HG03558 (cell line): ENCODE results near the gene SYT9.

ENCODE experiments used
- ATAC-seq: cut with Tn5 transposase; IDR thresholded peaks from one replicate; pipeline ENCODE4 v1.9.1; 2021; ENCODE audit warnings: moderate number of reproducible peaks; ENCODE audit not compliant: unreplicated experiment; ENCODE audit errors: extremely low read depth

The SYT9 gene, protein sequence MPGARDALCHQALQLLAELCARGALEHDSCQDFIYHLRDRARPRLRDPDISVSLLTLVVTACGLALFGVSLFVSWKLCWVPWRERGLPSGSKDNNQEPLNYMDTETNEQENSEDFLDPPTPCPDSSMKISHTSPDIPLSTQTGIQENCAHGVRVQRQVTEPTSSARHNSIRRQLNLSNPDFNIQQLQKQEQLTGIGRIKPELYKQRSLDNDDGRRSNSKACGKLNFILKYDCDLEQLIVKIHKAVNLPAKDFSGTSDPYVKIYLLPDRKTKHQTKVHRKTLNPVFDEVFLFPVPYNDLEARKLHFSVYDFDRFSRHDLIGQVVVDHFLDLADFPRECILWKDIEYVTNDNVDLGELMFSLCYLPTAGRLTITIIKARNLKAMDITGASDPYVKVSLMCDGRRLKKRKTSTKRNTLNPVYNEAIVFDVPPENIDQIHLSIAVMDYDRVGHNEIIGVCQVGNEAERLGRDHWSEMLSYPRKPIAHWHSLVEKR

DNA sequence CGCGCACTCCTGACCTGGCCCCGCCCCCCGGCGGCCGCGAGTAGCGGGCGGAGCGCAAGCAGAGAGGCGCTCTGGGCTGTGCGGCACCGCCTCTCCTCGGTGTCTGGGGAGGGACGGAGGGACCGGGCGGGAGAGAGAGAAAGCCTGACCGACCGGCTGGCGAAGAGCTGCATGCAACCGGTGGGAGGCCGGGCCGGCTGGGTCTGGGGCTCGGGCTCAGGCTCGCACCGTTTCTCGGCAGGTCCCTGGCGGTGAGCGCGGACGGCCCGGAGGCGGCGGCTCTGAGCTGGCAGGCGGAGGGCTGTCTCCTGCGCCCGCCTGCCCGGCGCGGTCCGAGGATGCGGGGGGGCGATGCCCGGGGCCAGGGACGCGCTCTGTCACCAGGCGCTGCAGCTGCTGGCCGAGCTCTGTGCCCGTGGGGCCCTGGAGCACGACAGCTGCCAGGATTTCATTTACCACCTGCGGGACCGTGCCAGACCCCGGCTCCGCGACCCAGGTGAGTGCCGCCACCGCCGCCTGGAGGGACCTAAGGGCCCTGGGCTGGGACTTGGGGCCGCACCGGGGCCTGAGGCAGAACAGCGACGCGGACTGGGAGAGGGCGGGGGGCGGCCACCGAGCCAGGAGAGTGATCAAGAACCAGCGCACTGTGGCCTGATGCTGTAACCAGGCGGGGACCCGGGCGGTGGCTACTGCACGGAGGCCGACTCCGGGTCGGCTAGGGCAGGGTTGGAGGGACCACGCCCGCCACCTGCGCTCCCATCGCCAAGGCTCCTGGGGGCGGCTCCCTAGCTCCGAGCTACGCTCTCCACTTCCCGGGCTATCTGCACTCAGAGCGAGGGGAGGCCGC is at the start of gene SYT9:
Gene SYT9, plus strand, starts transcription at position 69 of the 847 bp plus-strand sequence. Its CDS starts 283 bp downstream, at position 352.
- ATAC-seq, result no peak

DNA sequence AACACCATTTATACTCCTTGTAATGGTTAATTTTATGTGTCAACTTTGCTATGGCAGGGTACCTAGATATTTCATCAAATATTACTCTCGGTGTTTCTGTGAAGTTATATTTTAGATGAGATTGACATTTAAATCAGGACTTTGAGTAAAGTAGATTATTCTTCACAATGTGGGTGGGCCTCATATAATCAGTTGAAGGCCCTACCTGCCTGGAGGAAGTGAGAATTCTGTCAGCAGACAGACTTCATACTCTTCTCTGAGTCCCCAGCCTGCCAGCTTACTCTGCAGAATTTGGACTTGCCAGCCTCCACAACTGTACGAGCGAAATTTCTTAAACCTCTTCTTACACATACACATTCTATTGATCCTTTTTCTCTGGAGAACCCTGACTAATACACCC is 49.3 kb upstream of the SYT9 start:
- ATAC-seq, result no peak

DNA sequence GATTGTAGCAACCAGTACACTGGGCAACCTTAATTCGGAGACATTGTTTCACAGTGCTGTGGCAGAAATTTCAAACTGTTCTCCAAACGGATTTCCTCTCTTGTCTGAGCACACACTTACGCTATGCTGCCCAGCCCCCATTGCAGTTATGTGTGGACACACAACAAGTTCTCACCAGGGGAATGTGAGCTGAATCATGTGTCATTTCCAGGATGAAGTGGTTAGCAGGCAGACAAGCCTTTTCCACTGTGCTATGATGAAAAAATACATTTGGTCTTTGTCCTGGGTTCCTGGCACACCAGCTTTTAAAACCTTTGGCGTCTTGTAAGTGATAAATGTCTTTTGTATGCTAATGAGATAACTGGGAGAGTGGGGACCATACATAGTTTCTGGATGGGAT is 46.9 kb upstream of the SYT9 start:
- no peak for ATAC-seq

DNA sequence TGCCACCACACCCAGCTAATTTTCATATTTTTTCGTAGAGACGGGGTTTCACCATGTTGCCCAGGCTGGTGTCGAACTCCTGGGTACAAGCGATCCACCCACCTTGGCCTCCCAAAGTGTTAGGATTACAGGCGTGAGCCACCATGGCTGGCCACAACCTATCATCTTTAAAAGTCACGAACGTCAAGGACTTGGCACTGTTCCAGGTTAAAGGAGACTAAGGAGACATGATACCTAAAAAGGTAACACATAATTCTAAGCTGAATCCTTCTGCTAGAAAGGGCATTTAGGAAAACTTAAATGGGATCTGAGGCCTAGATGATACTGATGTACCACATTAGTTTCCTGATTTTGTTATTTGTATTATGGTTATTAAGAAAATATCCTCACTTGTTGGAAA is 43.3 kb upstream of the SYT9 start:
- no peak for ATAC-seq

DNA sequence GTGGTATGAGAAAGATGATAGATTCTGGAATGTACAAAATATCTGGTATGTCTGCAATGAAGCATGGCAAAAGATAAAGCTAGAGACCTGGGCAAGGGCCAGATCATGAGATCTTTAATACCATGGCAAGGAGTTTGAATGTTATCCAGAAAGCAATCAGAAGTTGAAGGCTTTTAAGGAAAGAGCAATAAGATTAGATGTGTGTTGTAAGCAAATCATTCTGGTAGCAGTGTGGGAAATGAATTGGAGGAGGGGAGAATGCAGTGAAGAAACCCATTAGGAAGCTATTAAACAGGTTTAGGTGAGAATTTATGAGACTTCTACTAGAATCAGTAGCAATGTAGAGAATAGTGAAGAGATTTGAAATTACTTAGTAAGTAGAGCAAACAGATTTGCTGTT is 32.2 kb upstream of the SYT9 start:
- no peak for ATAC-seq

DNA sequence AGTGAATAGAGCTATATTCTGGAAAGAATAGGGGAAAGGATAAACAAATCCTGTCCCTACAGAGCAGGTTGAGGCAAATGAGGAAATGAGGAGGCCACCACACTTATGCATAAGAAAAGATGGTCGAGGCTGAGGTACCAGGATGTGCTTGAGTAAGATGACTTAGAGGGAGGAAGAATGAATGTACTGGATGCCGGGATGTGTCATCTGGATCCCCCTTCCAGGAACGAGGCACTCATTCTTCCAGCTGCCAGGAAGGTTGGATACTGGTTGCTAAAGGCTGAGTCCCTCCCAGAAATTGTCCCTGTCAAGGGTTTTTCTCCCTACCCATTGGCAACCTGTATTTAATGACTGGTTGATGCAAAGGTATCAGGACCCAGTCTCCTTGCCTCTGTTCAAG is 31.1 kb upstream of the SYT9 start:
- ATAC-seq, result no peak

DNA sequence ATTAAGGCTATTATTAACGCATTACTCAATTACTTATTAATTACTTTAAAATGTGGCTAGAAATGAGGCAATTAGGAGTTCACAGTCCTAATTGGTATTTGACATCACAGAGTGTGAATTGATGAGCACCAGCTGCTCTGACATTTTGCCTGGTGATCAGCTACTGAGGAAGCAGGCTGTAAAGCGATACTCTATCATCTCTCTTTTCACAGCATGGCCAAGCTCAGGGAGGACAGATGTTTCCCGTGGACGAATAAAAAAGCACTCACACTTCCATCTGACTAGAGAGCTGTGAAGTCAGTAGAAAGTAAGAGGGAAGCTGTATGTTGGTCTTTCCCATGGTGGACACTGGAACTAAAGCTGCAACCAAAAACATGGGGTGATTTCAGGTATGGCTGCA is 29.1 kb upstream of the SYT9 start:
- ATAC-seq, result no peak

DNA sequence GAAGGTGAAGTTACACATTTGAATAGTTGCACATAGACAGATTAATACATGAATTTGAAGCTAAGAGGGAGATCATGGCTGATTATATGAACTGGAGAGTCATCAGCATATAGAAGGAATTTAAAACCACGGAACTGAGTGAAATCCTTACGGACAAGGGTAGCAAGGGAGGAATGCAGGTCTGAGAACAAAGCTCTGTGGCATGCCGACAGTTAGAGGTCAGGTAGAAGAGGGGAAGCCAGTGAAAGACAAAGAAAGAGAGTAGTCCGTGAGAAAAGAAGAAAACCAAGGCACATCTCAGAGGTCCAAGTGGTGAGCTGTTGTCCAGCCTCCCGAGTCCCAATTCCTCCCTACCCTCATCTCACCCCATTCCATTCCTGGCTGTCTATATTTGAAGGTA is 11.8 kb upstream of the SYT9 start:
- ATAC-seq, result no peak

DNA sequence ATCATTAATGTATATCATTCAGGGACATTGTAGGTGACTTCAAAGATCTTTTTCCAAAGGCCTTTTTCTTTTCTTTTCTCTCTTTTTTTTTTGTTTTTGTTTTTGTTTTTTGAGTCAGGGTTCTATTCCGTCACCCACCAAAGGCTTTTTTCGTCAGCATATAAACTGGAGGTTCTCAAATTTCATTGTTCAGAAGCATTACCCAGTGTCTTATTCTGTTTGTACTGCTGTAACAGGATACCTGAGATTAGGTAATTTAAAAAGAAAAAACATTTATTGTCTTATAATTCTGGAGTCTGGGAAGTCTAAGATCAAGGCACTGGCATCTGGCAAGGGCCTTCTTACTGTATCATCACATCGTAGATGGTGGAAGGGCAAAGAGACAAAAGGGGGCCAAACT is 6.4 kb upstream of the SYT9 start:
- ATAC-seq, result no peak

DNA sequence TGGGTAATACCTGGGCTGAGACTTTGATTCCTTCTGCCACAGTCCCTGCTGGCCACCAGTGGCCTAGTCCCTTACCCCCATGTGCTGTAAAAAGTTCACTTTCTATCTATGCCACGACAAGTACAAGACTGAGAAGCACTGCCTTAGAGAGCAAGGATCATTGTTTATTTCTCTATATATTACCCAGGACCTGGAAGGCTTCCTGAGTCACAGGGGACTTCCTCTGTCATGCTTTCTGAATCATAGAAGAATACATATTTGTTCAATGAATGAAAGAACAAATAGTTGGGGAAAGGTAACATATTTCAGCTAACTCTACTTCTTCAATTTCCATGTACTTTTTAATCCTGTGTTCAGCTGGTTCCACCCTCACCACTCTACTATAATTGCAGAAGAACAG is 5.5 kb upstream of the SYT9 start:
- ATAC-seq, result no peak

DNA sequence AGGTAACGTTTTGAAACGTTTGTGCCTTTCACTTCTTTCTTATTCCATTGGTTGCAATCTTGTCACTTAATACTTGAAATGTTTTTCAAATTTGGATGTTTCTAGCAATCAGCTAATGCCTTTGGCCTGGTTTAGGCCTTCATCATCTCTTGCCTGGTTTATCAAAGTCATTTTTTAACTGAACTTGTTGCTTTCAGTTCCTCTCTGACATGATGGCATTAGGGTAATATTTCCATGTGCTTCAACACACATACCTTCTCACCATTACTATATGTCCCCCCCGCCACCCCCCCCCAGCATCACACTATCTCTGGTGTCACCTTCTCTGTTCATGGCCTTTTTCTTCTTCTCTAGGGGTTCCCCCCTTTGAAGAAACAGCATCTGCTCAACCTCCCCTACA is 1.5 kb upstream of the SYT9 start:
- no peak for ATAC-seq

DNA sequence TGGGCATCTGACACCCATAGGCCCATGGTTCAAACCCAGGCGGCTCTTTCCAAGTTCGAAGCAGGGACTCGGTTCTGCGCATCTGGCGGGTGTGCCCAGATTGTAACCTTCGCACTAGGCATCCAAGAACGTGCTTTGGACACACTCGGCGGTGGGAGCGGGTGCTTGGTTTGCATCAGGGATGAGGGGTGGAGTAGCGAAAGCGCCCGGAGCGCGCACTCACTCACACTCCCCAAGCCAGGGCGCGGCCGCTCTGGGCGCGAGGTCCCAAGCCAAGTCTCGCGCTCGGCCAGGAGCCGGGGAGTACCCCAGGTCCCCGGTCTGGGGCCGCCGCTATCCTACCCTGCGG is 243 bp upstream of the SYT9 start:
- no peak for ATAC-seq

DNA sequence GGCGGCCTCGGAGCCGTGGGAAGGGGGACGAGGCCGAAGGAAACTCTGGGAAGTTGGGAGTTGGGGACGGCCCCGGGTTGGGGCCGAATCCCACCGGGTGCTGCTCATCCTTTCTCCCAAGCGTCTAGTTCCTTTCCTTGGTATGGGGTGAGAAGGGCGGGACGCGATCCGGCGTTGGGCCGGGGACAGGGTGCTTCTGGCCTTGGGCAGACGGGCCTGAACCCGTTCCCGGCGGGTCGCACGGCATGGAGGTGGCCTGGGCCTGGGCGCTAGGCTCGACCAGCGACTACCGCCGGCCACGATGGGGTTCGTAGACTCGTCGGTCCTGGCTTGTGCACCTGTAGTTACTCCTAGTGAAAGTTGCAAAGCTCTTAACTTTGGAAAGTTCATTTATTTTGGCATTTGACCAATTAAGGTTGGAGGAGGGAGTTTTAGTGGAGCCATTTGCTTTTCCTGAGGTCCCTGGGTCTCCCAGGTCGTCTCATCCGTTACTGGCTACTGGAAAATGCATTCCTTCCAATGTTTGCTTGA is 1.0 kb downstream of the SYT9 start:
- ATAC-seq, result no peak

DNA sequence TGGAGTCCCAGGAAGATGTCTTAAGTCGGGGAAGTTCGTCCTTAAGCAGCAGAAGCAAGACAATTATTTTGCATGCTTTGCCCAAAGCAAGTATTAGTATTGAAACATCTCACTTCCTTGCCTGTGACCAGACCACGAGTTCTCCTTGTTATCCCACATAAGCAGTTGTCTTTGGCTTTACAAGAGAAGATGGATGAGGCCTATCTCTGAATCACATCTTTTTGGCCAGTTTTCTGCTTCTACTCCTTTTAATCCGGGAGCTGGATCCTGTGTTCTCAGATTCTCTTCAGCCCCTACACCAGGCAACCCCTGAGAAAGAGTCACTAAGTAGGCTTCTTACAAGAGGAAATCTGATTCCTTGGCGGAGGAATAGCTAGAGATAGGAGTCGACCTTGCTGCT is 2.1 kb downstream of the SYT9 start:
- ATAC-seq, result no peak

DNA sequence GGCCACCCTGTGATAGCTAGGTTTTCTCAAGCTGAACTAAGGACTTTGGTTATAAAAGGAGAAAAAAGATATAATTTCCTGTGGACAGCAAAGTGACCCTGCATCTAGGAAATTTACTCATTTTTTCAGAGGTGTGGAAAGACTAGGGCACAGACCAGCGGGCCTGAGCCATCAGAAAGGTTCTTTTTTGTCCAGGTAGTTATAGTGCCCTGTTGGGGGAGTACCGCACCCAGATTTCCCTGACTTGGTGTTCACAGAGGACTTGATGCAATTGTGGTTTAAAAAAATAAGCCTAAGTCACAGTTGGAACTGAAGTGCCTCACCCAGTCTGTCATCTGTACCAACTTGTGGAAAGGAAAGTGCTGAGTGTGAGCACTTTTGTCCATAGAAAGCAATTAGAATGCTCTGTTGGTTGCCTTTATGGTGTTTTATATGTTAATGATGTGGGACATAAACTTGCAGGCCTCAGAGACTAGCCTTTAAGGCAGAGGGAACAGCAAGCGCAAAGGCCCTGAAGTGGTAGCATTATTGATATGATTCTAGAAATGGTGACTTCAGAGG is 3.1 kb downstream of the SYT9 start:
- no peak for ATAC-seq

DNA sequence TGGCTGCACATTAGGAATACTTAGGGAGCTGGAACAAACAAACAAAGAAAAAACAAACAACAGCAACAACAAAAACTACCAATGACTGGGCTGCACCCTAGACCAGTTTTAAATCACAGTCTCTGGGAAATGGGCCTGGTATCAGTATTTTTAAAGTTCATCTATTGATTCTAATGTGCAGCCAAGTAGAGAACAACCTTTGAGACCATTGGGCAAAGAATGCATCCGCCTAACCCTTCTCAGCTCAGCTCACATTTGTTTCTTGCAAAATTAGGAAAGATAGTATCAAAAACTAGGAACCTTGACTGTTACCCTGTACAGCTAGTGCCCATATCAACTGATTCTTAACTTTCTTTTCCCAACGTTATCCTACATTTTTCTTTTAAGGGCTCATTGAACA is 5.2 kb downstream of the SYT9 start:
- ATAC-seq, result no peak

DNA sequence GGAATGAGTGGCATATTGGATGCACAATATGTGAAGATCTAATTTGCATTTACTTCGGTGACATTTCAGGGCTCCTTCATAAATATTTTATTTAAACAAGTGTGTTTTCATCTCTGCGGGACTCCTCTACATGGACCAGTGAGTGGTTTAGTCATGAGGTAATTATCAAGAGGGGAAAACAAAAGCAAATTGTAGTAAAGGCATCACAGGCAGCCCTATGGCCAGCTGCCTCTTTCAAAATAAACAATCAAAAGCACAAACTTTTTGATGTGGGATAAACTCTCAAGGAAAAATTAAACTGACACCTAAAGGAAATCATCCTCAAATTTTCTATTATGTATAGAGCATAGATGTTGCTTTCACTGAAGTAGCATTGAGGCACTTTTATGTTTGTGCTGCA is 6.0 kb downstream of the SYT9 start:
- no peak for ATAC-seq

DNA sequence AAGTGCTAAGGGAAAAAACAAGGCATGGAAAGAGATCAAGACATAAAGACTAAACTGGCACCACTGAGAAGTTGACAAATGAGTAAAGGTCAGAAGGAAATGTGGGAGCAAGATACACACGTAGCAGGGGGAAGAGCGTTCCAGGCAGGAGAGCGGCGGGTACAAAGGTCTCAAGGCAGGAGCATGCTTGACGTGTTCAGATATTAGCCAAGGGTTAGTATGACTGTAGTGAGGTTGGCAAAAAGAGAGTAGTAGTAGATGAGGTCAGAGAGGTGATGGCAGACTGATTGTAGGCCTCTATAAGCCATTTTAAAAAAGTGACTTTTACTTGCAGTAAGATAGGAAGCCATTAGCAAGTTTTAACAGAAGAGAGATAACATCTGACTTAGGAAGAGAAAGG is 9.9 kb downstream of the SYT9 start:
- no peak for ATAC-seq

DNA sequence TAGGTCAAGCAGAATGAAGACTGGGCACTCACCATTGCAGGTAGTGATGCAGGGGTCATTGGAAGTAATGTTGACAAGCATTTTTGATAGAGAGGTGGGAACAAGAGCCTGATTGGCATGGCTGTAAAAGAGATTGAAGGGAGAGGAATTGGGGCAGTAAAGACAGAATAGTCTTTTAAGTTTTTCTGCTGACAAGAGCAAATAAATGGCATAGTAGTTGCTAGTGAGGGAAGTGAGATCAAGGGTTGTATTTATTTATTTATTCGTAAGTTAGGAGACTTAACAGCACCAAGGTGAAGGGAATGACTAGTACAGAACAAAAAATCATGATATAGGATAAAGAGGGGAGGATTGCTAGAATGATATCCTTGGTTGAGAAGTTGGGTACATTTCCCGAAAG is 11.0 kb downstream of the SYT9 start:
- ATAC-seq, result no peak

DNA sequence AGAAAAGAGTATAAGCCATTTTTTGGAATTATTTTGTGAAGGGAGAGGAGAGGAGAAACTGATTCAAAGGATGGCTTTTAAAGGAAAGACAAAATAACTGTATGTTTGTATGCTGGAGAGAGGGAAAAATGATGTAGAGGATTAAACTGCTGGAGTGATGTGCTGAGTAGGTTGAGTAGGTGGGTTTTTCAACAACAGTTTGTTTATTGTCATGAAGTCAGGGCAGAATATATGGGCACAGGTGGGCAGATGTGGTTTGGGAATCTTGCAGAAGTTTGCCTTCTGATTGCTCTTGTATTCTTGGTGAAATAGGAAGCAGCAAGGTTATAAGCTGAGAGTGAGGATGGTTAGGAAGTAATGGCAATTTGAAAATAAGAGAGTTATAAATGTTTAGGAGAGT is 12.1 kb downstream of the SYT9 start:
- no peak for ATAC-seq

DNA sequence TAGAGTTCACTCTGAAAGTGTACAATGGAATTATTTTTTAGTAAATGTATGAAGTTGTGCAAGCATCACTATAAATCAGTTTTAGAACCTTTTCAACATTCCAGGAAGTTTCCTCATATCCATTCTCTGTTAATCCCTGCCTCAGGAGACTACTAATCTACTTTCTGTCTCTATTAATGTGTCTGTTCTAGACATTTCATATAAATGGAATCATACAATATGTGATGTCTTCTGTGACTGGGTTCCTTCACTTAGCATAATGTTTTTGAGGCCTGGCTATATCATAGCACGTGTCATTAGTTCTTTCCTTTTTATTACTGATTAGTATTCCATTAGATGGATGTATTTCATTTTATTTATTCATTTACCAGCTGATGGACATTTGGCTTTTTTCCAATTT is 17.1 kb downstream of the SYT9 start:
- no peak for ATAC-seq
